AG04449 (cell line): Measurements from ENCODE around the gene LMO2.
"Not testable (repeated sequence)": the region's sequence is repeated elsewhere in the genome, so short reads cannot be mapped to it uniquely, and the experiment has no call there.

ENCODE experiments used
- CTCF ChIA-PET: fragments of 350-600 bp; formaldehyde crosslinking; extraction: SDS; loops from one replicate; lab custom pipeline; 2021; ENCODE audit warnings: antibody characterized with exemption; lab: Yijun Ruan, JAX
- POLR2A ChIA-PET: fragments of 400-600, 350-600 bp; formaldehyde crosslinking; extraction: SDS; loops from one replicate; lab custom pipeline; 2020; ENCODE audit warnings: antibody characterized with exemption, inconsistent platforms; lab: Yijun Ruan, JAX
- DNase-seq: peaks from one replicate; pipeline ENCODE4 v3.0.0-alpha.2; 2010; ENCODE audit warnings: low read depth, low spot score
- H3K4me3 ChIP-seq: 2 replicates; pipeline ENCODE4 v1.5.1; 2011; ENCODE audit warnings: low read depth, mild to moderate bottlenecking, control low read depth, low read length
- TF ChIP-seq, protein P1 (sequence below): IDR thresholded peaks from one replicate; pipeline ENCODE4 v1.5.1; 2011; ENCODE audit warnings: mild to moderate bottlenecking, moderate library complexity, low read length, control low read depth, inconsistent platforms; ENCODE audit not compliant: insufficient read depth; ENCODE audit errors: missing control alignments

LMO2 gene

DNA sequence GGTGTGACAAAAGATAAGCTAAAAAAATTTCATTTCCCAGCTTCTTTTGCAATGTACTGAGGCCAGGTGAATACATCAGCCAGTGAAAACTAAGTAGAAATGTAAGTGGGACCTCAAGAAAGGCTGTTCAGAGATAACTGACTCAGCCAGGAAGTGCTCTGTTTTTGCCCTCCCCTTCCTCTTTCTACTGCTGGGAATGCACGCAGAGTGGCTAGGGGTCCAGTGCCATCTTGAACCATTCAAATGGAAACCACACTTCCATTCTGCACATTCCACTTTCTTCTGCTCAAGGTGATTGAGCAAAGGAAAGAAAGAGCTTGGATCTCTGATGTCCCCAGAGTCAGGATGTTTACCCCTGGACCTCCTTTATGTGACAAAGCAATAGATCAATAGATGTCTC, 27.8 kb upstream of the LMO2 start:
- TF ChIP-seq, protein P1, sequence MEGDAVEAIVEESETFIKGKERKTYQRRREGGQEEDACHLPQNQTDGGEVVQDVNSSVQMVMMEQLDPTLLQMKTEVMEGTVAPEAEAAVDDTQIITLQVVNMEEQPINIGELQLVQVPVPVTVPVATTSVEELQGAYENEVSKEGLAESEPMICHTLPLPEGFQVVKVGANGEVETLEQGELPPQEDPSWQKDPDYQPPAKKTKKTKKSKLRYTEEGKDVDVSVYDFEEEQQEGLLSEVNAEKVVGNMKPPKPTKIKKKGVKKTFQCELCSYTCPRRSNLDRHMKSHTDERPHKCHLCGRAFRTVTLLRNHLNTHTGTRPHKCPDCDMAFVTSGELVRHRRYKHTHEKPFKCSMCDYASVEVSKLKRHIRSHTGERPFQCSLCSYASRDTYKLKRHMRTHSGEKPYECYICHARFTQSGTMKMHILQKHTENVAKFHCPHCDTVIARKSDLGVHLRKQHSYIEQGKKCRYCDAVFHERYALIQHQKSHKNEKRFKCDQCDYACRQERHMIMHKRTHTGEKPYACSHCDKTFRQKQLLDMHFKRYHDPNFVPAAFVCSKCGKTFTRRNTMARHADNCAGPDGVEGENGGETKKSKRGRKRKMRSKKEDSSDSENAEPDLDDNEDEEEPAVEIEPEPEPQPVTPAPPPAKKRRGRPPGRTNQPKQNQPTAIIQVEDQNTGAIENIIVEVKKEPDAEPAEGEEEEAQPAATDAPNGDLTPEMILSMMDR = no peak
- DNase-seq = no peak
- POLR2A ChIA-PET = no interaction called here
- CTCF ChIA-PET = interaction anchor here (1.0 to 1.2 kb wide), 2 partner anchors 62 to 77 kb away, joined by 5 read pairs; no protein-coding TSS in a partner anchor
- no peak overlapping the region for H3K4me3 ChIP-seq

DNA sequence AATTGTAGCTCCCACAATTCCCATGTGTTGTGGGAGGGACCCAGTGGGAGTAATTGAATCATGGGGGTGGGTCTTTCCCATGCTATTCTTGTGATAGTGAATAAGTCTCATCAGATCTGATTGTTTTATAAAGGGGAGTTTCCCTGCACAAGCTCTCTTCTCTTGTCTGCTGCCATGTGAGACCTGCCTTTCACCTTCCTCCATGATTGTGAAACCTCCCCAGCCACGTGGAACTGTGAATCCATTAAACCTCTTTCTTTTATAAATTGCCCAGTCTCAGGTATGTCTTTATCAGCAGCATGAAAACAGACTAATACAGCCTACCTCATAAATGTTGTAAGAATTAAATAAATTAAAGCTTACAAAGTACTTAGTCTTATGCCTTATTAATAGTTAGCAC, 25.5 kb upstream of the LMO2 start:
- H3K4me3 ChIP-seq, POLR2A ChIA-PET, DNase-seq, CTCF ChIA-PET: not testable (repeated sequence)

DNA sequence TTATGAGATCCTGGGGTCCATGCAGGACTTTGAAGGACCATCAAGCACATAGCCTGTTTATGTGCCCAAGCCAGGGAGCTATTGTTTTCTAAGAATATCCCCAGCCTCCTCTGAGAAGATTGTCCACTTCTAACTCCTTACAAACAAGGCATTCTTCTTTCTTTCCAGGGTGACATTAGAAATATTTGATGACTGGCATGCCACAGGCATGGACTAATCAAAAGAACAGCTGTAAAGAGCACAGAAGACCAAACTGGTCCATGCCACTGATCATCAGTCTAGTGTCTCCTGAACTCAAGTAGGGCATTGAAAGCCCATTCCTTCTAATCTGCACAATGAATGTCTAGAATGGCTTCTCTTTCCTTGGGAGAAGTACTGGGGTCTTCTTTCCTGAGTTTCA, 24.9 kb upstream of the LMO2 start:
- POLR2A ChIA-PET = no interaction called here
- CTCF ChIA-PET = interaction anchor here (0.9 kb wide), 1 partner anchor 19 kb away, joined by 5 read pairs; no protein-coding TSS in a partner anchor
- no peak overlapping the region for H3K4me3 ChIP-seq
- DNase-seq = no peak
- TF ChIP-seq, protein P1 = no peak

DNA sequence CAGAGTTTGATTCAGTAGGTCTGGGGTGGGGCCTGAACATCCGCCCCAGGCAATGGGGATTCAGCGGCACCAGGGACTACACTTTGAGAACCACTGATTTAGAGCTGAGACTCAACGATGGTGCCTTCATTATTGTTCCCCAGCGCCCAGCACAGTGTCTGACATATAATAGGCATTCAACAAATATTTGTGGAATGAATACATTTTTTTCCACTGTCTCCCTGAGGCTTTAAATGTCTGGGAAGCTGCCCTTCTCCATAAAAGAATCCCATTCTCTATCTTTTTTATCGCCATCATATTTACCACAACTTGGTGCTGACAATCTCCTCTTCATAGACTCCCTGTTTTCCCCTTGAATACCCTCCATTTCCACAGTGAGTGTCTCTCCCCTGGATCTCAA, 23.6 kb upstream of the LMO2 start:
- POLR2A ChIA-PET = no interaction called here
- TF ChIP-seq, protein P1 = no peak
- CTCF ChIA-PET = interaction anchor here (0.9 to 1.6 kb wide), 4 partner anchors 8 to 72 kb away, joined by 3 to 5 read pairs (median 4); no protein-coding TSS in a partner anchor
- H3K4me3 ChIP-seq = no peak overlapping the region
- no peak for DNase-seq

DNA sequence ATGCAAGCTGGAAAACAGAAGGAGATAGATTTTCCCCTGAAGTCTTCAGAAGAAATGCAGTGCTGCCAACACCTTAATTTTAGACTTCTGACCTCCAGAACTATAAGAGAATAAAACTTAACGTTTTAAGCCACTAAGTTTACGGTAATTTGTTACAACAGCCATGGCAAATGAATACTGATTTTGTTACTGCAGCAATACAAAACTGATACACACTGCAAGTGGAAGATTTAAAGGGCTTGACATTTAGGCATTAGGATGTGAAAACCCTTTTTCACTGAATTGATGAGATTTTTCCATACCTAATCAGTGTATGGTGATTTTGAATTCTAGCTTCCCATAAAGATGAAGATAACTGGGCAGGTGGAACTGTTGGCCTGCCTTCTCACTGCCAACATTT, 22.1 kb upstream of the LMO2 start:
- no peak overlapping the region for H3K4me3 ChIP-seq
- DNase-seq = no peak
- TF ChIP-seq, protein P1 = no peak
- ChIA-PET CTCF (interaction anchor here (0.6 to 1.1 kb wide), 2 partner anchors 106 to 548 kb away, joined by 3 read pairs; no protein-coding TSS in a partner anchor), POLR2A (no interaction called here)

DNA sequence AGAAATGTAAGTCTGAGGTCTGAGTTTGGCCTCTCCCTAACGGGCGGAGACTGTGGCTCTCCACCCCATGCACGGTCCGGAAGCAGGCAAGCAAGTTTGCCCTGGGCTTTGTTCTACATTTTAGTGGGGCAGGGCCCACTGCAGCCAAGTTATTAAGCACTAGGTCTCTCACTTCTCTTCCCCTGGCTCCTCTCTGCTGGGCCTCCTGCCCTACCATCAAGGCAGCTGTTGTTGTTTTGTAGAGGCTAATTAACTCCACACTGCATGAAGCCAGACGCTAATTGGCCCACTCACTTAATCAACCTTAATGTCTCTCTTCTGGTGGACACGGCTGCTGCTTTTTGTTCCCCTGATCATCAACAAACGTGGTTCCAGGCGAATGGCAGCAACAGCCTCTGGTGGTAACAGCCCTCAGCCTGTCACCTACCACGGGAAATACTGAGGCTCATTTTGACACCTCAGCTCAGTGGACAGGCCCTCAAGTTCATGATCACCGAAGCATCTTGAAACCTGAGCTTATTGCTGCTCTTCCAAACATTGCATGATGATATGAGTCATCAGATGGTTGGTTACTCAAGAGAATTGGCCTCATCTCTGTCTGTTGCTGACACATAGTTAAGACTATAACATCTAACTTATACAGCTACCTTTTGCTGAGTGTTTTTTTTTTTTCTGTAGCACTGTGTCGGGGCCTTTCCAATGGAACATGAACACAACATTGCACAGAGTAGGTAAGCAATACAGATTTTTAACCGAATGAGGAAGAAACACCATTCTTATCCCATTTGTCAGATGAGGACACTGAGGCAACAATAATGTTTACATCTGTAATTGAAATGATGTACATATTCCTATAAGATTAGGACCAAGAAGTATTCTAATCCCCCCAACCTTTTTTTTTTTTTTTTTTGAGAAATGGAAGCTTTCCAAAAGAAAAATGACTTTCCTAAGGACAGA, 20.8 kb upstream of the LMO2 start:
- CTCF ChIA-PET = interaction anchor here (0.8 to 1.3 kb wide), 2 partner anchors 55 to 246 kb away, joined by 3 read pairs; no protein-coding TSS in a partner anchor
- POLR2A ChIA-PET = no interaction called here
- TF ChIP-seq, protein P1 = no peak
- no peak overlapping the region for H3K4me3 ChIP-seq
- peak; percentile 61 for DNase-seq
